NCI-H1694 treated with DMSO at 0.1 percent for 48 hours (cell line): ENCODE measurements around the gene KCNQ1.
"Not testable (repeated sequence)": the region's sequence is repeated elsewhere in the genome, so short reads cannot be mapped to it uniquely, and the experiment has no call there.

Experiments used
- DNase-seq: peaks from one replicate; lab custom pipeline; 2025; lab: John Stamatoyannopoulos, UW

Gene KCNQ1

GRCh38 chr11:2591805-2592204 lies 147.0 kb downstream of the KCNQ1 start:
- no peak for DNase-seq

- DNase-seq = no peak
Observed at GRCh38 chr11:2592559-2593392, 148.0 kb downstream of the KCNQ1 start.

- no peak for DNase-seq
Observed at GRCh38 chr11:2593393-2593950, 148.7 kb downstream of the KCNQ1 start.

GRCh38 chr11:2594267-2594666 lies 149.5 kb downstream of the KCNQ1 start:
- no peak for DNase-seq

- no peak for DNase-seq
Observed at GRCh38 chr11:2595204-2595603, 150.4 kb downstream of the KCNQ1 start.

GRCh38 chr11:2599561-2600189 lies 154.9 kb downstream of the KCNQ1 start:
- DNase-seq = no peak

- DNase-seq = no peak
Observed at GRCh38 chr11:2609345-2609744, 164.5 kb downstream of the KCNQ1 start.

GRCh38 chr11:2612884-2613571 lies 168.2 kb downstream of the KCNQ1 start:
- DNase-seq = no peak

GRCh38 chr11:2621894-2622293 lies 177.1 kb downstream of the KCNQ1 start:
- no peak for DNase-seq

- DNase-seq = no peak
Observed at GRCh38 chr11:2625183-2625582, 180.4 kb downstream of the KCNQ1 start.

- DNase-seq = no peak
Observed at GRCh38 chr11:2630679-2631078, 185.9 kb downstream of the KCNQ1 start.

- DNase-seq = no peak
Observed at GRCh38 chr11:2631161-2631560, 186.4 kb downstream of the KCNQ1 start.

GRCh38 chr11:2639763-2640162 lies 195.0 kb downstream of the KCNQ1 start:
- DNase-seq = not testable (repeated sequence)

- no peak for DNase-seq
Observed at GRCh38 chr11:2641623-2642022, 196.8 kb downstream of the KCNQ1 start.

- DNase-seq = no peak
Observed at GRCh38 chr11:2643746-2644145, 198.9 kb downstream of the KCNQ1 start.

GRCh38 chr11:2644844-2645778 lies 200.3 kb downstream of the KCNQ1 start:
- no peak for DNase-seq

GRCh38 chr11:2645779-2646118 lies 200.9 kb downstream of the KCNQ1 start:
- DNase-seq = no peak

- DNase-seq = no peak
Observed at GRCh38 chr11:2647167-2647566, 202.4 kb downstream of the KCNQ1 start.

- no peak for DNase-seq
Observed at GRCh38 chr11:2647953-2648352, 203.1 kb downstream of the KCNQ1 start.

- no peak for DNase-seq
Observed at GRCh38 chr11:2649400-2649799, 204.6 kb downstream of the KCNQ1 start.

GRCh38 chr11:2649848-2650247 lies 205.0 kb downstream of the KCNQ1 start:
- DNase-seq = no peak
